Measurements from ENCODE around the gene PREX1.

PREX1 gene

DNA sequence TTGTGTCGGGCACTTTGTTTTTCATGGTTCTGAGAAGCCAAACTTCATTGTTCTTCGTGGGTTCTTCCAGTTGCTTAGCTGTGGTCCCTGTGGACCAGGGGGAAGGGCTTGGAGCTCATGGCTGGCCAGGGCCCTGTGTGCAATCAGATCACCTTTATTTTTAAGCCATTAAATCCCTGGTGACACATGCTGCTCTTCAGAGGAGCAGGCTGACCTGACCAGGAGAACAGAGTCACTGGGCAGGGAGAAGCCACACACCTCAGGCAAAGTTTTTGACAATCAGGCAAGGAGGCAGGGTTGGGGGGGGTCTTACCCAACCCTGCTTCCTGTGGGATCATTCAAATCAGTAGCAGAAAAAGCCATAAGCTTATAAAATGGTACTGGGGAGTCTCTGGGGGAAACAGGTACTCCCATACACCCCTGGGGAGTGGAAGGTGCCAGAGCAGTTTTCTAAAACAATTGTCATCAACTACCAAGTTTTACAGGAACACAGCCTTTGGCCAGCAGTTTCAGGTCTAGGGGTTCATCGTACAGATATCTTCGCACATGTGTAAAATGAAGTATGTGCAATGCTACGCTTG lies 37.0 kb upstream of the PREX1 start:
- TF ChIP-seq, protein P1, sequence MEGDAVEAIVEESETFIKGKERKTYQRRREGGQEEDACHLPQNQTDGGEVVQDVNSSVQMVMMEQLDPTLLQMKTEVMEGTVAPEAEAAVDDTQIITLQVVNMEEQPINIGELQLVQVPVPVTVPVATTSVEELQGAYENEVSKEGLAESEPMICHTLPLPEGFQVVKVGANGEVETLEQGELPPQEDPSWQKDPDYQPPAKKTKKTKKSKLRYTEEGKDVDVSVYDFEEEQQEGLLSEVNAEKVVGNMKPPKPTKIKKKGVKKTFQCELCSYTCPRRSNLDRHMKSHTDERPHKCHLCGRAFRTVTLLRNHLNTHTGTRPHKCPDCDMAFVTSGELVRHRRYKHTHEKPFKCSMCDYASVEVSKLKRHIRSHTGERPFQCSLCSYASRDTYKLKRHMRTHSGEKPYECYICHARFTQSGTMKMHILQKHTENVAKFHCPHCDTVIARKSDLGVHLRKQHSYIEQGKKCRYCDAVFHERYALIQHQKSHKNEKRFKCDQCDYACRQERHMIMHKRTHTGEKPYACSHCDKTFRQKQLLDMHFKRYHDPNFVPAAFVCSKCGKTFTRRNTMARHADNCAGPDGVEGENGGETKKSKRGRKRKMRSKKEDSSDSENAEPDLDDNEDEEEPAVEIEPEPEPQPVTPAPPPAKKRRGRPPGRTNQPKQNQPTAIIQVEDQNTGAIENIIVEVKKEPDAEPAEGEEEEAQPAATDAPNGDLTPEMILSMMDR (IDR thresholded peaks at IDR 0.05; ENCODE audit: borderline replicate concordance, insufficient read depth, low read depth, low read length): no peak
- no peak overlapping the region for H3K4me3 ChIP-seq (ENCODE audit: low read depth, low read length)

DNA sequence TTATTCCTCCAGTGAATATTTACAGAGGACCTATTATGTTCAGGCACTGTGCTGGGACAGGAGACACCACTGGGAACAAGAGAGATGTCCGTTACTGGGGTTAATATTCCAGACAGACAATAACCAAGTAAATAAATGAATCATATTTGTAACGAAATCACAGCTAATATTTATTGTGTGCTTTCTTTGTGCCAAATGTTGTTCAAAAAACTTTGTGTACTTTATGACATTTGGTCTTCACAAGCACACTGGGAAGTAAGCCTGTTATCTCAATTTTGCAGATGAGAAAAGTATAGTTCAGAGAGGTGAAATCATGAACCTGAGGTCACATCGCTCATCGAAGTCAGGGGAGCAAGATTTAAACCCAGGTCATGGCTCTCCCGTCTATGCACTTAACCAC lies 36.5 kb upstream of the PREX1 start:
- H3K4me3 ChIP-seq (ENCODE audit: low read depth, low read length): no peak overlapping the region
- TF ChIP-seq, protein P1 (IDR thresholded peaks at IDR 0.05; ENCODE audit: borderline replicate concordance, insufficient read depth, low read depth, low read length): no peak

DNA sequence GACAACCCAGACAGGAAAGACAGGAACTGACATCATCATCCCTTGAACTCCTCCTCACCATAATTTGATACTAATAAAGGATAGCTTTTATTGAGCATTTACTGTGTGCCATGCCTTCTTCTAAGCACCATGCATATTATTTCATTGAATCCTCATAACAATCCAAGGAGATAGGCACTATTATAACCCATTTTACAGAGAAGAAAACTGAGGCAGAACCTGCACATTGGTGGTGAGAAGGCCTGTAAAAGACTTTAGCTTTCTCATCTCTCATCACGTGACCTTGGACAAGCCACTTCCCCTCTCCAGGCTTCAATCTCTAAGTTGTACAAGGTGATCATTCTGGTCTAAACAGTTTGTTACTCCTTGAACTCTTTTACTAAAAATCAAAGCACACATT lies 34.5 kb upstream of the PREX1 start:
- TF ChIP-seq, protein P1 (IDR thresholded peaks at IDR 0.05; ENCODE audit: borderline replicate concordance, insufficient read depth, low read depth, low read length): no peak
- H3K4me3 ChIP-seq (ENCODE audit: low read depth, low read length): no peak overlapping the region

- TF ChIP-seq, protein P1 (IDR thresholded peaks at IDR 0.05; ENCODE audit: borderline replicate concordance, insufficient read depth, low read depth, low read length): no peak
- no peak overlapping the region for H3K4me3 ChIP-seq (ENCODE audit: low read depth, low read length)
Measured at GRCh38 chr20:48861444-48861843, 33.6 kb upstream of the PREX1 start.

DNA sequence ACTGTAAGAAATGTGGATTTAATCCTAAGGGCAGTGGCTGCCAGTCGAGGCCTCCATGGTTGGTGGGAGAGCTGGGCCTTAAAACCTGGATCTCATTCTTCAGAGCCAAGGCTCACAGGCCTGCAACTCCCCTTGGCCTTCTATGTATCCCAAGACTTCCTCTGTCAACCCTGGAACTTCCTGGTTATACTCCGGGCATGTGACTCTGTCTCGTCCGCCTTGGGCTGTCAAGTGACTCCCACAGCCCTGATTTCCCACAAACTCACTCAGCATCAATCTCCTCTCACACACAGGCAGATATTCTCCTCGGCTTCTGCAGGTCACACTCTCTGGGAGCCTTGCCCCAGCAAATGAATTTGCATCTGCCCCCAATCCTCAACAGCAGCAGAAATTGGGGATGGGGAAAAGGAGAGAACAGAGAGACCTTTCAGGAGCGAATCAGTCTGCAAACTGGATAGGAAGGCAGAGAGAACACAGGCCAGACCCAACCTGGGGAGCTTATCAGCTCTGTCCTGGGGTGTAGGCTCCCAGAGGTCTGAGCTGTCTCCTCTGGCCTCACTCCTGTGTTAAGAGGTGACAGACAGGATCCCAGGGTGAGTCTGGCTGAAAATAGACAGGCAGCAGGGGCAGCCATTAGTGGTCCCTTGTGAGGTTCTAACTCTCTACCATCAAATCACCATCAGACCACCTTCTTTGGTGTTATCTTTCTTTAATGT lies 30.4 kb upstream of the PREX1 start:
- no peak overlapping the region for H3K4me3 ChIP-seq (ENCODE audit: low read depth, low read length)
- TF ChIP-seq, protein P1 (IDR thresholded peaks at IDR 0.05; ENCODE audit: borderline replicate concordance, insufficient read depth, low read depth, low read length): no peak

DNA sequence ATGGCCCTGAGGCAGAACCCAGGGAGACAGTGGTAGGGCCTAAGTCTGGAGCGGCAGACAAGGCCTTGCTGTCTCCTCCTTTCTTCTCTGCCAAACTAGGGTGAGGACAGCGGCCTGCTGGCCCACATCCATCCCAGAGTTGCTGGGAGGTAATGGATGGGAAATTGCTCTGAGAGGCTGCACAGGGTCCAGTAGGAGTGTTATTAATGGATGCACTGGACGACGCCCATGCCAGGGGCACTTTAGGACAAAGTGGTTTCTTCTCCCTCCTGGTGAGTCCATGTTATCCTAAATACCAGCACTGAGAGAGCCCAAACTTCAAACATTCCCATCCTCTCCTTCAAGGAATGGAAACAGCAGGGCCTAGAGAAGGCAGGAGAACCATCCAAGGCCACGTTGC lies 28.3 kb upstream of the PREX1 start:
- H3K4me3 ChIP-seq (ENCODE audit: low read depth, low read length): no peak overlapping the region
- TF ChIP-seq, protein P1 (IDR thresholded peaks at IDR 0.05; ENCODE audit: borderline replicate concordance, insufficient read depth, low read depth, low read length): no peak

GRCh38 chr20:48855046-48855445 lies 27.2 kb upstream of the PREX1 start:
- H3K4me3 ChIP-seq (ENCODE audit: low read depth, low read length): no peak overlapping the region

More at GRCh38 chr20:48855046-48855445, 27.2 kb upstream of the PREX1 start:
- TF ChIP-seq, protein P1 (IDR thresholded peaks at IDR 0.05; ENCODE audit: borderline replicate concordance, insufficient read depth, low read depth, low read length): no peak
